Left lung (tissue), 10 donors: ENCODE data around the gene CFAP77. TPM values are rescaled to one million over a fixed set of nuclear protein-coding genes. Genes with fewer than 3 reads are reported as not detected.
"Not testable (repeated sequence)": the region's sequence is repeated elsewhere in the genome, so short reads cannot be mapped to it uniquely, and the experiment has no call there.

ENCODE experiments used
- ATAC-seq: fragments of 200-7000 bp; cut with Tn5 transposase; one replicate; pipeline ENCODE4 v1.9.1; 2020; ENCODE audit warnings: moderate library complexity
- DNase-seq, 4 donors: peaks; one replicate each; pipeline ENCODE4 v3.0.0-alpha.2; 2013 to 2020
- H3K27ac ChIP-seq, 2 donors: fragments of 200-600 bp; sonication (generic) in 1 of 2; one replicate each; pipeline versions ENCODE4 v1.5.0 to v1.8.0; 2020 to 2021
- H3K27me3 ChIP-seq, 2 donors: fragments of 200-600 bp; sonication (generic) in 1 of 2; one replicate each; pipeline versions ENCODE4 v1.5.0 to v1.8.0; 2020 to 2021
- H3K36me3 ChIP-seq, 2 donors: fragments of 200-600 bp; sonication (generic) in 1 of 2; one replicate each; pipeline versions ENCODE4 v1.5.0 to v1.8.0; 2020 to 2021
- H3K4me1 ChIP-seq, 2 donors: fragments of 200-600 bp; one replicate each; pipeline ENCODE4 v1.8.0; 2021
- H3K4me3 ChIP-seq, 2 donors: fragments of 200-600 bp; sonication (generic) in 1 of 2; one replicate each; pipeline versions ENCODE4 v1.5.0 to v1.8.0; 2020 to 2021; ENCODE audit warnings: mild to moderate bottlenecking in 1 of 2
- H3K9me3 ChIP-seq, 2 donors: fragments of 200-600 bp; sonication (generic) in 1 of 2; one replicate each; pipeline versions ENCODE4 v1.5.0 to v1.8.0; 2020 to 2021
- CTCF ChIP-seq, 2 donors: fragments of 200-600 bp; sonication (generic) in 1 of 2; IDR thresholded peaks; one replicate each; pipeline versions ENCODE4 v1.5.0 to v1.8.0; 2021; ENCODE audit warnings: antibody characterized with exemption in 2 of 2
- intact Hi-C, 2 donors: fragments of 100-400 bp; cut with DNase I; formaldehyde crosslinking; loops; one replicate each; pipeline versions ENCODE4 v1.11.2 to v1.14.2; 2022
- polyA plus RNA-seq, 6 donors: library from polyadenylated mRNA; unstranded; fragments of 120-200 nt; gene quantifications; one replicate each; pipeline ENCODE4 v1.2.1, GENCODE V29; 2013; ENCODE audit not compliant: insufficient read length in 6 of 6
- total RNA-seq, 2 donors: library from RNA; stranded (reverse); fragmentation: NEBNext Ultra II Directional; extraction: Animal tissue kit (Norgen Biotek cat#: 25700); gene quantifications; one replicate each; pipeline ENCODE4 v1.2.1, GENCODE V29; 2021
- donor health status: DM: no; HTN: yes; CAD: no.
- donor health status: DM: no; HTN: no; CAD: no.

The CFAP77 gene
- total and polyA plus RNA-seq, 8 donors, result 0.50 to 3.7 (median 2.4) TPM; not detected in 1

GRCh38 chr9:132367613-132368313 is 42.2 kb upstream of the CFAP77 start:
- peaks cover 0 to 17% of the 10 kb centered on the region in 2 donors for H3K4me1 ChIP-seq
- no peaks in the 10 kb centered on the region for H3K36me3 ChIP-seq
- intact Hi-C loops, result no loop called here
- TF ChIP-seq CTCF (IDR thresholded peaks at IDR 0.05), result no peak
- ATAC-seq (no peak), DNase-seq (no peak)
- H3K4me3 ChIP-seq, result no peak overlapping the region
- no peaks in the 10 kb centered on the region for H3K27me3 ChIP-seq
- no peaks in the 10 kb centered on the region for H3K9me3 ChIP-seq
- H3K27ac ChIP-seq, result no peak overlapping the region

- no peak overlapping the region for H3K27ac ChIP-seq
- H3K4me3 ChIP-seq, result no peak overlapping the region
- no peak for ATAC-seq
- TF ChIP-seq CTCF (IDR thresholded peaks at IDR 0.05), result no peak
- H3K9me3 ChIP-seq, result no peaks in the 10 kb centered on the region
- intact Hi-C loops, result no loop called here
- H3K27me3 ChIP-seq, result no peaks in the 10 kb centered on the region
- DNase-seq, result no peak
- no peaks in the 10 kb centered on the region for H3K36me3 ChIP-seq
- peaks cover 0 to 31% of the 10 kb centered on the region in 2 donors for H3K4me1 ChIP-seq
Observed at GRCh38 chr9:132369421-132369820, 40.6 kb upstream of the CFAP77 start.

- no peak for ATAC-seq
- peaks cover 0 to 7% of the 10 kb centered on the region in 2 donors for H3K36me3 ChIP-seq
- no peak for TF ChIP-seq CTCF (IDR thresholded peaks at IDR 0.05)
- no peaks in the 10 kb centered on the region for H3K27me3 ChIP-seq
- intact Hi-C loops, result no loop called here
- H3K9me3 ChIP-seq, result no peaks in the 10 kb centered on the region
- H3K4me3 ChIP-seq, result no peak overlapping the region
- no peak overlapping the region for H3K27ac ChIP-seq
- no peak for DNase-seq
- peaks cover 0 to 31% of the 10 kb centered on the region in 2 donors for H3K4me1 ChIP-seq
Observed at GRCh38 chr9:132370592-132370991, 39.4 kb upstream of the CFAP77 start.

- no peaks in the 10 kb centered on the region for H3K27me3 ChIP-seq
- intact Hi-C loops, result no loop called here
- H3K27ac ChIP-seq, result peak overlapping the region; percentile 72 to 84
- H3K4me3 ChIP-seq, result no peak overlapping the region
- peaks cover 0 to 31% of the 10 kb centered on the region in 2 donors for H3K4me1 ChIP-seq
- TF ChIP-seq CTCF (IDR thresholded peaks at IDR 0.05), result no peak
- H3K9me3 ChIP-seq, result no peaks in the 10 kb centered on the region
- DNase-seq, result peak in 3 of 4 donors; percentile 6 to 77 (median 39)
- peak; percentile 95 for ATAC-seq
- peaks cover 0 to 22% of the 10 kb centered on the region in 2 donors for H3K36me3 ChIP-seq
Observed at GRCh38 chr9:132372177-132373095, 37.6 kb upstream of the CFAP77 start.

- H3K4me3 ChIP-seq, DNase-seq, intact Hi-C loops, ATAC-seq, H3K27ac ChIP-seq, H3K9me3 ChIP-seq, H3K27me3 ChIP-seq: not testable (repeated sequence)
- peaks cover 0 to 52% of the 10 kb centered on the region in 2 donors for H3K36me3 ChIP-seq
- peaks cover 0 to 20% of the 10 kb centered on the region in 2 donors for H3K4me1 ChIP-seq
Observed at GRCh38 chr9:132377769-132378168, 32.2 kb upstream of the CFAP77 start.

- peaks cover 0 to 20% of the 10 kb centered on the region in 2 donors for H3K4me1 ChIP-seq
- H3K27me3 ChIP-seq, H3K27ac ChIP-seq, H3K4me3 ChIP-seq, ATAC-seq, H3K9me3 ChIP-seq, intact Hi-C loops, DNase-seq: not testable (repeated sequence)
- peaks cover 0 to 52% of the 10 kb centered on the region in 2 donors for H3K36me3 ChIP-seq
Observed at GRCh38 chr9:132378416-132378815, 31.6 kb upstream of the CFAP77 start.
